Nephron (organoid): ENCODE data around the gene MFAP2.

ENCODE experiments used
- H3K27ac Mint-ChIP-seq, 3 experiments: 2 replicates each; pipeline ENCODE4 v1.8.0; 2020; ENCODE audit warnings: mixed read lengths in 3 of 3, mild to moderate bottlenecking in 2 of 3, moderate library complexity in 1 of 3
- H3K27me3 Mint-ChIP-seq: 2 replicates; pipeline ENCODE4 v1.8.0; 2021; ENCODE audit warnings: low read depth, mild to moderate bottlenecking, moderate library complexity, mixed read lengths
- H3K36me3 Mint-ChIP-seq: 2 replicates; pipeline ENCODE4 v1.8.0; 2020; ENCODE audit warnings: low read depth, mixed read lengths
- H3K4me1 Mint-ChIP-seq: 2 replicates; pipeline ENCODE4 v1.8.0; 2020; ENCODE audit warnings: mixed read lengths
- H3K4me3 Mint-ChIP-seq, 3 experiments: 2 replicates each; pipeline ENCODE4 v1.8.0; 2020; ENCODE audit warnings: mild to moderate bottlenecking in 3 of 3, mixed read lengths in 3 of 3, moderate library complexity in 2 of 3
- H3K9me3 Mint-ChIP-seq: 2 replicates; pipeline ENCODE4 v1.8.0; 2020; ENCODE audit warnings: mixed read lengths
- CTCF ChIP-seq, 3 experiments: fragments of 200-600 bp; sonication (generic); IDR thresholded peaks; one replicate each; pipeline ENCODE4 v1.5.0; 2021; ENCODE audit warnings: antibody characterized with exemption in 3 of 3; ENCODE audit not compliant: unreplicated experiment in 3 of 3

The MFAP2 gene

GRCh38 chr1:17011439-17012307 lies 31.3 kb upstream of the MFAP2 start, which contains the start of gene ATP13A2:
Gene ATP13A2, minus strand, starts transcription at chr1:17011928. Its CDS starts 190 bp downstream, at chr1:17011738.
- Mint-ChIP-seq H3K27ac (peak within 1 kb of the TSS in 1 of 3 experiments; percentile 70), H3K36me3 (peaks cover 4% of the 10 kb centered on the region), H3K27me3 (no peaks in the 10 kb centered on the region), H3K4me3 (peak within 1 kb of the TSS; percentile 88 to 94 (median 91)), H3K4me1 (peaks cover 5% of the 10 kb centered on the region), H3K9me3 (no peaks in the 10 kb centered on the region)
- TF ChIP-seq CTCF (IDR thresholded peaks at IDR 0.05; ENCODE audit: unreplicated experiment in 3 of 3), result no peak

DNA sequence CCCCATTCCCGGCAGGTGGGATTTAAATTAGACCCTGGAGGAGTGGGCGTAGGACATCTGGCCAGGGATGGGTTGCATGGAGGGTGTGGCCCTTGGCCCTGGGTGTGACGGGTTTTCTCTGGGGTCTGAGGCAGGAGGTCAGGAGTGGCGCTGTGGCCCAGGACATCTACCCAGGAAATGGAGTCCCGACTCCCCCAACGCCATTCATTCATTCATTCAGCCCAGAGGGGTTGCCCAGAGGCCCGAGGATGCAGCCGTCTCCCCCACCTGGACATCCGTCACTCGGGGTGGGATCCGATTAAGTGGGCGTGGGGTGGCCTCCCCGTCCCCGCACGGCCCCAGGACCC lies 30.6 kb upstream of the MFAP2 start:
- Mint-ChIP-seq H3K36me3 (no peaks in the 10 kb centered on the region), H3K4me3 (peak overlapping the region; percentile 79 to 87 (median 82)), H3K9me3 (no peaks in the 10 kb centered on the region), H3K4me1 (peaks cover 5% of the 10 kb centered on the region), H3K27ac (no peak overlapping the region), H3K27me3 (no peaks in the 10 kb centered on the region)
- no peak for TF ChIP-seq CTCF (IDR thresholded peaks at IDR 0.05; ENCODE audit: unreplicated experiment in 3 of 3)

- peak overlapping the region; percentile 50 to 64 (median 52) for H3K4me3 Mint-ChIP-seq
- peaks cover 5% of the 10 kb centered on the region for H3K4me1 Mint-ChIP-seq
- TF ChIP-seq CTCF (IDR thresholded peaks at IDR 0.05; ENCODE audit: unreplicated experiment in 3 of 3), result no peak
Measured at GRCh38 chr1:17009706-17010105, 29.3 kb upstream of the MFAP2 start.

GRCh38 chr1:17008208-17008855 lies 27.9 kb upstream of the MFAP2 start:
- TF ChIP-seq CTCF (IDR thresholded peaks at IDR 0.05; ENCODE audit: unreplicated experiment in 3 of 3), result no peak
- Mint-ChIP-seq H3K27me3 (no peaks in the 10 kb centered on the region), H3K27ac (no peak overlapping the region), H3K4me3 (no peak overlapping the region), H3K9me3 (no peaks in the 10 kb centered on the region), H3K36me3 (peaks cover 7% of the 10 kb centered on the region), H3K4me1 (peaks cover 5% of the 10 kb centered on the region)

More at GRCh38 chr1:17009706-17010105, 29.3 kb upstream of the MFAP2 start:
- Mint-ChIP-seq H3K9me3 (no peaks in the 10 kb centered on the region), H3K27me3 (no peaks in the 10 kb centered on the region), H3K36me3 (no peaks in the 10 kb centered on the region), H3K27ac (no peak overlapping the region)

DNA sequence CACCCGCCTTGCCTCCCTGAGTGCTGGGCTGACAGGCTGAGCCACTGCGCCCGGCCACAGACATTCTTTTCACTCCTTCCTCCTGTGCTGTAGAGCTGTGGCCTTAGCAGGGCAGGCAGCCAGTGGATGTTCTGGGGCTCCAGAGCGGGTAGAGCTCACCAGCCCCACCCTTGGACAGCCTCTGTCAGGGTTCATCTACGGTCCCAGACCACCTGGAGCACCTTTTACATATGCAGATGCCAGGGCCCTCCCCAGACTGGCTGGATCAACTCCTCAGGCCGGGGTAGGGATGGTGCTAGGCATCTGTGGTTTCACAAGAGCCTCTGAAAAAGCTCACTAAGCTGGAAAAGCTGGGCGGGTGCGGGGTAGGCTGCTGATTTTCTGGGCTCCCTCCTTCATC lies 26.7 kb upstream of the MFAP2 start:
- H3K27me3 Mint-ChIP-seq, result no peaks in the 10 kb centered on the region
- no peak for TF ChIP-seq CTCF (IDR thresholded peaks at IDR 0.05; ENCODE audit: unreplicated experiment in 3 of 3)
- H3K9me3 Mint-ChIP-seq, result no peaks in the 10 kb centered on the region
- no peak overlapping the region for H3K4me3 Mint-ChIP-seq
- H3K36me3 Mint-ChIP-seq, result peaks cover 7% of the 10 kb centered on the region
- no peak overlapping the region for H3K27ac Mint-ChIP-seq
- no peaks in the 10 kb centered on the region for H3K4me1 Mint-ChIP-seq
